ENCODE results near the gene RGL4. TPM values are rescaled to one million over a fixed set of nuclear protein-coding genes. Genes with fewer than 3 reads are reported as not detected.

The RGL4 gene
- total and polyA plus RNA-seq, 2 of the 13 experiments (the other 11 are each of a cell fraction or from before 2014, with no cell fraction given) = not detected

DNA sequence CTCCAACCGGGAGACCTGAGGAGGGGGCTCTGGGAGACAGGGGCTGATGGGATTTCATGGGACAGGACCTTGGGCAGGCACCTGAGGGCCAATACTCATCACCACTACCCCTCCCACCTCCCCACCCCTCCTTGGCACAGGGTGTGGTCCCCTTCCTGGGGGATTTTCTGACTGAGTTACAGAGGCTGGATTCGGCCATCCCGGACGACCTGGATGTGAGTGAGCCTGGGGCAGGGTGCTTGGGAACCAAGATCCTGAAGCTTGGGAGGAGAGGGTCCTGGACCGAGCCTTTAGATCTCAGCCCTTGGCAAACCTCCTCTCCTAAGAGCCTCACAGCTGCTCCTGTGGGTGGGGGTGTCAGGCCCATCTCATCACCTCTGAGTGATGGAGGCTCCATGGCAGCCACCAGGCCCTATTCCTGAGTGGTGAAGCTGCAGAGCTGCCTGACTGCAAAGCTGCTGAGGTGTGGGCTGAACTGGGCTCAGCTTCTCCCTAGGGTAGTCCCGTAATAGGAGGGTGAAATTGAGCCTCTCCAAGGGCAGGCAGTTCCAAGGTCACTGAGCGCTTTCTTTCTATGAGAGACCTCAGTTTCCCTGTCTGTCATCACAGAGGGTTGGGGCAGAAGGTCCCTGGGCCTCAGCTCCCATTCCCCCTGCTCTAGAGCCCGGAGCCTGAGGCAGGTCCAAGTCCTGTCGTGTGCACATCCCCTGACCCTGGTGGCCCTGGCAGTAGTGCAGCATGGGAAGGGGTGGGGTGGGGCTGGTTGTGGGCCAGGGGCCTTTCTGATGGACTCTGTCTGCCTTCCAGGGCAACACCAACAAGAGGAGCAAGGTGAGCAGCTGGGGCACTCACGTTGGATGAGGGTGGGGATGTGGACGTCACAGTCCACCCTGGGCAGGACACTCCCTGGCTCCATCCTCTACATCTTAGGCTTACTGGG lies 6.5 kb downstream of the RGL4 start (continued):
- TF ChIP-seq, protein P1, sequence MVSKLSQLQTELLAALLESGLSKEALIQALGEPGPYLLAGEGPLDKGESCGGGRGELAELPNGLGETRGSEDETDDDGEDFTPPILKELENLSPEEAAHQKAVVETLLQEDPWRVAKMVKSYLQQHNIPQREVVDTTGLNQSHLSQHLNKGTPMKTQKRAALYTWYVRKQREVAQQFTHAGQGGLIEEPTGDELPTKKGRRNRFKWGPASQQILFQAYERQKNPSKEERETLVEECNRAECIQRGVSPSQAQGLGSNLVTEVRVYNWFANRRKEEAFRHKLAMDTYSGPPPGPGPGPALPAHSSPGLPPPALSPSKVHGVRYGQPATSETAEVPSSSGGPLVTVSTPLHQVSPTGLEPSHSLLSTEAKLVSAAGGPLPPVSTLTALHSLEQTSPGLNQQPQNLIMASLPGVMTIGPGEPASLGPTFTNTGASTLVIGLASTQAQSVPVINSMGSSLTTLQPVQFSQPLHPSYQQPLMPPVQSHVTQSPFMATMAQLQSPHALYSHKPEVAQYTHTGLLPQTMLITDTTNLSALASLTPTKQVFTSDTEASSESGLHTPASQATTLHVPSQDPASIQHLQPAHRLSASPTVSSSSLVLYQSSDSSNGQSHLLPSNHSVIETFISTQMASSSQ (IDR thresholded peaks at IDR 0.05; ENCODE audit: low read depth) = no peak
- TF ChIP-seq, protein P1 (CRISPR knock-in tag; IDR thresholded peaks at IDR 0.05; ENCODE audit: borderline replicate concordance) = no peak
- TF ChIP-seq, protein P2, sequence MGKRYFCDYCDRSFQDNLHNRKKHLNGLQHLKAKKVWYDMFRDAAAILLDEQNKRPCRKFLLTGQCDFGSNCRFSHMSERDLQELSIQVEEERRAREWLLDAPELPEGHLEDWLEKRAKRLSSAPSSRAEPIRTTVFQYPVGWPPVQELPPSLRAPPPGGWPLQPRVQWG (CRISPR knock-in tag; IDR thresholded peaks at IDR 0.05; ENCODE audit: borderline replicate concordance, low read depth) = no peak
- TF ChIP-seq ZNF7 (CRISPR knock-in tag; IDR thresholded peaks at IDR 0.05) (no peak), ZNF331 (CRISPR knock-in tag; IDR thresholded peaks at IDR 0.05) (no peak), ZNF317 (CRISPR knock-in tag; IDR thresholded peaks at IDR 0.05) (no peak), ZNF644 (CRISPR knock-in tag; IDR thresholded peaks at IDR 0.05; ENCODE audit: low read depth) (no peak), MAF1 (CRISPR knock-in tag; IDR thresholded peaks at IDR 0.05; ENCODE audit: borderline replicate concordance) (no peak), HNRNPH1 (optimal IDR thresholded peaks at IDR 0.05; ENCODE audit: low read depth, low read length) (no peak), ZBTB3 (CRISPR knock-in tag; IDR thresholded peaks at IDR 0.05; ENCODE audit: borderline replicate concordance, low read depth) (no peak), WIZ (CRISPR knock-in tag; IDR thresholded peaks at IDR 0.05) (no peak), ZFYVE20 (CRISPR knock-in tag; IDR thresholded peaks at IDR 0.05; ENCODE audit: borderline replicate concordance, low read depth) (no peak), ZMYM2 (CRISPR knock-in tag; IDR thresholded peaks at IDR 0.05) (no peak), FOXC1 (CRISPR knock-in tag; IDR thresholded peaks at IDR 0.05; ENCODE audit: borderline replicate concordance) (no peak)
- TF ChIP-seq, protein P3, sequence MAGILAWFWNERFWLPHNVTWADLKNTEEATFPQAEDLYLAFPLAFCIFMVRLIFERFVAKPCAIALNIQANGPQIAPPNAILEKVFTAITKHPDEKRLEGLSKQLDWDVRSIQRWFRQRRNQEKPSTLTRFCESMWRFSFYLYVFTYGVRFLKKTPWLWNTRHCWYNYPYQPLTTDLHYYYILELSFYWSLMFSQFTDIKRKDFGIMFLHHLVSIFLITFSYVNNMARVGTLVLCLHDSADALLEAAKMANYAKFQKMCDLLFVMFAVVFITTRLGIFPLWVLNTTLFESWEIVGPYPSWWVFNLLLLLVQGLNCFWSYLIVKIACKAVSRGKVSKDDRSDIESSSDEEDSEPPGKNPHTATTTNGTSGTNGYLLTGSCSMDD (CRISPR knock-in tag; IDR thresholded peaks at IDR 0.05) = no peak
